ENCODE data around the gene ARID3B.

ARID3B gene

GRCh38 chr15:74584779-74585178, 43.8 kb downstream of the ARID3B start:
- TF ChIP-seq CTCF (IDR thresholded peaks at IDR 0.05; ENCODE audit: borderline replicate concordance, control extremely low read depth, extremely low read depth, insufficient read depth, missing control alignments) = no peak
- in situ Hi-C loops (cut with MboI; ENCODE audit: low sequenced_read_pairs, unreplicated experiment) = no loop called here
- no peak for DNase-seq (ENCODE audit: low spot score)

GRCh38 chr15:74585191-74585590, 44.2 kb downstream of the ARID3B start:
- in situ Hi-C loops (cut with MboI; ENCODE audit: low sequenced_read_pairs, unreplicated experiment) = no loop called here
- DNase-seq (ENCODE audit: low spot score) = no peak
- no peak for TF ChIP-seq CTCF (IDR thresholded peaks at IDR 0.05; ENCODE audit: borderline replicate concordance, control extremely low read depth, extremely low read depth, insufficient read depth, missing control alignments)

GRCh38 chr15:74585857-74586256, 44.8 kb downstream of the ARID3B start:
- no peak for TF ChIP-seq CTCF (IDR thresholded peaks at IDR 0.05; ENCODE audit: borderline replicate concordance, control extremely low read depth, extremely low read depth, insufficient read depth, missing control alignments)
- no peak for DNase-seq (ENCODE audit: low spot score)
- in situ Hi-C loops (cut with MboI; ENCODE audit: low sequenced_read_pairs, unreplicated experiment) = no loop called here

- TF ChIP-seq CTCF (IDR thresholded peaks at IDR 0.05; ENCODE audit: borderline replicate concordance, control extremely low read depth, extremely low read depth, insufficient read depth, missing control alignments) = no peak
- DNase-seq (ENCODE audit: low spot score) = no peak
- in situ Hi-C loops (cut with MboI; ENCODE audit: low sequenced_read_pairs, unreplicated experiment) = no loop called here
Measured at GRCh38 chr15:74589826-74590225, 48.8 kb downstream of the ARID3B start.

GRCh38 chr15:74592222-74592621, 51.2 kb downstream of the ARID3B start:
- in situ Hi-C loops (cut with MboI; ENCODE audit: low sequenced_read_pairs, unreplicated experiment) = no loop called here
- DNase-seq (ENCODE audit: low spot score) = no peak
- no peak for TF ChIP-seq CTCF (IDR thresholded peaks at IDR 0.05; ENCODE audit: borderline replicate concordance, control extremely low read depth, extremely low read depth, insufficient read depth, missing control alignments)

DNA sequence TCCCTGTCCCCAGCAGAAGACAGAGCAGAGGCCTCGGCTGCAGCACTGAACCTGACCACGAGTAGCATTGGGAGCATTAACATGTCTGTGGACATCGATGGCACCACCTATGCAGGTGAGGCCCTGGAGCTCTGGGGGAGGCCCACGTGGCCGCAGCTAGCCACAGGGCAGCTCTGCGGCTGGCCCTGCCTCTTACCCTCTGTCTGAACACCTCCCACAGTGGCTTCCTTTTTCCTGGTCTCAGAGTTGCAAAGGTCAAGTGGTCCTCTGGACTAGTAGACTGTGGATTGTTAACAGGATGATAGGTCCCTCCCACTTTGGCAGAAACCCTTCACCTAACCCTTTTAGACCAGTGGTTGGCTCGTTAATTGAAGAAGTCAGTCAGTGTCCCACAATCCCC, 52.1 kb downstream of the ARID3B start:
- no peak for TF ChIP-seq CTCF (IDR thresholded peaks at IDR 0.05; ENCODE audit: borderline replicate concordance, control extremely low read depth, extremely low read depth, insufficient read depth, missing control alignments)
- DNase-seq (ENCODE audit: low spot score) = no peak
- in situ Hi-C loops (cut with MboI; ENCODE audit: low sequenced_read_pairs, unreplicated experiment) = no loop called here

GRCh38 chr15:74594455-74594854, 53.4 kb downstream of the ARID3B start:
- DNase-seq (ENCODE audit: low spot score) = no peak
- TF ChIP-seq CTCF (IDR thresholded peaks at IDR 0.05; ENCODE audit: borderline replicate concordance, control extremely low read depth, extremely low read depth, insufficient read depth, missing control alignments) = no peak

More at GRCh38 chr15:74594455-74594854, 53.4 kb downstream of the ARID3B start:
- in situ Hi-C loops (cut with MboI; ENCODE audit: low sequenced_read_pairs, unreplicated experiment) = no loop called here
